HG03378 (cell line): ENCODE measurements around the gene ATP8B1.
A peak's percentile ranks its signal among the peaks of the same experiment; 100 is the strongest.

Source experiments
- ATAC-seq: cut with Tn5 transposase; IDR thresholded peaks from one replicate; pipeline ENCODE4 v1.9.1; 2021; ENCODE audit warnings: mild to moderate bottlenecking, moderate library complexity; ENCODE audit not compliant: unreplicated experiment

Gene ATP8B1

DNA sequence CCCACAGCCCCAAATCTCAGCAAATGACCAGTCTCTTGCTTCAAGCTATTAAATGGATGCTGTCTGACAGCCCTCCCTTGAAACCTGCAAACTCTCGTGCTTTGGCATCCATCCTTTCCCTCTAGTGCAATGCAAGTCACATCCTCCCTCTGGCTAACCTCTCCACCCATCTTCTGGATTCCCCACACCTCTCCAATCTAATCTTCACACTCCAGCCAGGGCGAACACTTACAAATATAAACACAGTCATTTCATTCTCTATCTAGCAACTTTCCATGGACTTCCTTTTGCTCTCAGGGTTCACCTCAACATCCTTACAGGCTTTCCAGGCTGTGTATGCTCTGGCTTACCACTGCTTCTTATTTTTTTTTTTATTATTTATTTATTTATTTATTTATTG is 171.4 kb downstream of the ATP8B1 start:
- ATAC-seq: peak; percentile 3

DNA sequence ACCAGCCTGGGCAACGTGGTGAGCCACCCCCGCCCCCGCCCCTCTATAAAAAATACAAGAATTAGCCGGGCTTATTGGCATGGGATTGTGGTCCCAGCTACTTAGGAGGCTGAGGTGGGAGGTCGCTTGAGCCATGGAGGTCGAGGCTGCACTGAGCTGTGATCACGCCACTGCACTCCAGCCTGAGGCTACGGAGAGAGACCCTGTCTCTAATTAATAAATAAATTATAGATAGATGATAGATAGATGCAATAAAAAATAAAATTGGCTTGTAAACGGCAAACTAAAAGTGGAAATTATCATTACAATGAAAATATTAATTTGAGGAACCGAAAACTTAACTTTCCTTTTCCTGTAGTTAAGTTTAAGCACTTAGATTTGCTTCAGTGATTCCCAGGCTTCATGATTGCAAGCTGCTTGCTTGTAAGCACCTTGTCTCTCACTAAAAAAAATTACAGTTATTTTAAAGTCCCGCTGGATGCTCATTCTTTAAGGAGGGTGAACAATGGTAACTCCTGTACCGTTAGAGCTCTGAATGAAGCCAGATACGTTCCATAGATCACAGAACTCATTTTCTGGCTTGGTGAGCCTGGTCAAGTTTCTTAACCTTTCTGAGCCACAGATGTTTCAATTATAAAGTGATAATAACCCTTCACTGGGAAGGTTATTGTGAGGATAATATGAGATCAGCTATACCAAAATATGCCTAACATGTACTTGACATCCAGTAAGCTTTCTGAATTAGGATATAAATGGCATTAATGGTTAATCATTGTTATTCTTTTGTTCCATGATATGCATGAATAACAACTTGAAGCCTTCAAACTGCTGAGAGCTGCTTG is 172.1 kb downstream of the ATP8B1 start:
- peak; percentile 42 for ATAC-seq

DNA sequence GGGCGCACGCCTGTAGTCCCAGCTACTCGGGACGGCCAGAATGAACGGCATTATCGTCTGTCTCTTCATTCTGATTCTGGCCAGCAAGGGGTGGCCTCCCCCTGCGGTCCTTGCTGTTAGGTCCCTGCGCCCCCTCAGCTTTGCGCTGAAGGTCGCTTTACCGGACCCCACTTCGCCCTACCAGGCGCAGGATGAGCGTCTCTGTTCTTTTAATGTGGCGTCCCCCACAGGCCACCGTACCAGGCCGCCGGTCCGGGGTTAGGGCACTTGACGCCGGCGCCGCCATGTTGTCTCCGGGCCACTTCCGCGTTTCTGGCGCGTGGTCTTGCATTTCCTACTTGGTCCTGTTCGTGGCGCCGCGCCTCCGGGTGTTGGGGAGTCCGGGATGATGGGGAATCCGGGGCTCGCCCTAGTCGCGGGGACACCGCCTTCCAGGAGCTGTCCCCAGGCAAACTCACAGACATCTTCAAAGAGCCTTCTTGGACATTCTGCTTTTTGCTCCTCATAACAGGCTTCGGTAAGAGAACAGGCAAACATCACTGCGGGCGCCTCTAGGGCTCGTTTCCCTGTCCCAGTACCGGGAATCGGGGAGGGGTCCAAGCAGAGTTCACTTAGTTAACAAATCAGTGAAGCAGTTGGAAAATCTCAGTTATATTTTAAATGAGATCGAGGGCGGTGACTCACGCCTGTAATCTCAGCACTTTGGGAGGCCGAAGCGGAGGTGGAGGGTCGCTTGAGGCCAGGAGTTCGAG is 172.9 kb downstream of the ATP8B1 start:
- peak; percentile 83 for ATAC-seq

DNA sequence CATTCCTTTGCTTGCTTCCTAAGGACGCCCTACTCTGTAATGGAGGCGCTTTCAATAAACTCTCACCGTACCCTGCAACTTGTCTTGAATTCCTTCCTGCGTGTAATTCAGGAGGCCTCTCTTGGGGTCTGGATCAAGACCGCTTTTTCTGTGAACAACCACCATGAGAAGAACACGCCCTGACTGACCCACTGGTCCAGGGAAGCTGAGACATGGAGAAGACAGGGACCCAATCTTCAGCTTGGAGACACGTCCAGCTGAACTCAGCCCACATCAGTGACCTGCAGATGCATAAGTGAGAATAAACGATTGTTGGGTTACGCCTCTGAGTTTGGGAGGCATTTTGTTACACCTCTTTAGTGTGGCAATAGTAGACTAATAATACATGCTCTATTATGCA is 173.7 kb downstream of the ATP8B1 start:
- ATAC-seq: no peak

DNA sequence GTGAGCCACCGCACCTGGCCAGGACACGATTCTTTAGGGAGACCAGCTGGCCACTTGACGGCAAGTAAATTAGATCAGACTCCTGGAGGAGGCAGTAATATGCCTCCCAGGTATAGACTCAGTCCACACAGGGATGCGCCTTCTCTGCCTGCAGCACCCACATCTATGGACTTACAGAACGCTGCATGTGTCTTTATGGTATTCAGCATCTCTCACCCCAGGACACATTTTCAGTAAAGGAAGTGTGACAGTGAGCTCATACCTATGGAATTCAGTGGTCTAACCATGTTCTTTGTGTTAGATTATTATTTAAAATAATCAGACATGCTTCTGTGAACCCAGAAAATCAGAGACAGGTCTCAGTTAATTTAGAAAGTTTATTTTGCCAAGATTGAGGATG is 175.6 kb downstream of the ATP8B1 start:
- ATAC-seq: no peak

DNA sequence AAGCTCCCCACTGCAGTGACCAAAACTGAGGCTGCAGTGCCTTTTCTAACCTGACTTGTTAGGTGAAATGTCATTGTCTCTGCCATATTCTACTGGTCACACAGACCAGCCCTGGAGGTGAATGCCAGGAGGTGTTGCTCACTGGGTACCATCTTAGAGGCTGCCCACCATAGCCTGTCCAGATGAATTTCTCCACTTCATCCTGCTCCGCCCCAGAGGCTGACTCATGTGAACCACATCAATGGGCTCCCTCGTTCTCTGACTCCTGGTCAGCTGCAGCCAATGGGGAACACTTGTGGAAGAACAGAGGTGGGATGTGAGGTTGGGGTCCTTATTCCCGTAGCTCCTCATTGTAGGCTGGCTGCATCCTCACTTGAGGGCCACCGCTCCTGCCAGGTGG is 178.1 kb downstream of the ATP8B1 start:
- ATAC-seq: no peak

DNA sequence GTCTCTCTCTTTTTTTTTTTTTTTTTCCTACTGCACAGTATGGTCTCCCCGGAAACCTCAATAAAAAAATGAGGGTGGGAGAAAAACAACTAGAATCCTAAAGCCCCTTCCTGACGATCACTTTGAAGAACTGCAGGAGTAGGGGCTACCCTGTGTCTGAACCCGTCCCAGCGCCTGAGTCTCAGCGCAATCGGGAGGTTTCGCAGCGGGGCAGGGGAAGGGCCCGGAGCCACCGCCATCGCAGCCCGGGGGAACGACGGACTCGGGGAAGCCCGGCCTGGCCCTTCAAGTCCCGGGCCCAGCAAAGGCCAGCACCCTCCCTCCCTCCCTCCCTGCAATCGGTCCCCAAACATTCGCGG is 181.9 kb downstream of the ATP8B1 start:
- ATAC-seq: peak; percentile 14

DNA sequence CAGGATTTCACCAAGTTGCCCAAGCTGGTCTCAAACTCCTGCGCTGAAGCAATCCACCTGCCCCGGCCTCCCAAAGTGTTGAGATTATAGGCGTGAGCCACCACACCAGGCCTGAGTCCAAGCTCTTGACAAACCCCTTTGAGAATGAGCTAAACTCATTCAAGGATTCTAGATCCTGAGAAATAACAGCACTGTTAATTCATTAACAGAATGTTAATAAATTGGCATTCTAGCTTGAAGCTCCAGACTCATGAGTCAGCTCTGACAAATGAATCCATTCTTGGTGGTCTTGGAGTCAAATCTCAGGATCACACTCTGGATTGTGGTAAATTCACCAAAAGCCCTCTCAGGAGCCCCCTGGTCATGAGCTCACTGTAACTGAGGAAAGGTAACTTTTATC is 183.2 kb downstream of the ATP8B1 start:
- ATAC-seq: no peak

DNA sequence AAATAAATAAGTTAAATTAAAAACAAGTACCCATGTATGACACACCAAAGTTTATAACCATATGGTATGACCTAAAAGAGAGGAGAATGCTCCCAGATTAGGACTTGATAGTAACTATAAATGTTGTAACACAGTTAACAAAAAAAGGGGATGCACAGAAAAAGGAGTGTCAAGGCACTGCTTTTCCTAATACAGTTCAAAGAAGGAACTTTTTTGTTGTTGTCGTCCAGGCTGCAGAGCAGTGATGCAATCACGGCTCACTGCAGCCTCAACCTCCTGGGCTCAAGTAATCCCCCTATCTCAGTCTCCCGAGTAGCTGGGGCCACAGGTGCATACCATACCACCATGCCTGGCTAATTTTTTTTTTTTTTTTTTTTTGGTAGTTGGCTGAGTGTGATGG is 184.2 kb downstream of the ATP8B1 start:
- ATAC-seq: no peak

DNA sequence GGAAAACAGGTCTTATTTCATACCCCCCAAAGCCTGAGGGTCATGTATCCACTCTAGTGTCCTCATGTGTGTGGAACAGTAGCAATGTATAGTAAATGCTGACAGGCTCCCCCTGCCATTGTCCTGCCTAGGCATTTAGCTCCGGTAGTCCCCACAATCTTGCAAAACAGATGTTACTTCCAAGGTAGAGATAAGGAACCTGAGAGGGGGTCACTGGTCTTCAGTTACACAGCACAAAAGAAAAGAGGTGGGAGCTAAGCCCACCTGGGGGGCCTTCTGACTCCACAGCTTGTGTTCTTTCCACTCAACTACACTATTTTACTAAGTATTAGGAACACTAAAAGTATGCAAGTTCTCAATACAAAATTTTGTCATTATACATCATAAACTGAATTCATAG is 199.2 kb downstream of the ATP8B1 start:
- ATAC-seq: no peak
